CD1c-positive myeloid dendritic cell (primary cell): Measurements from ENCODE around the gene PAK1.

Source experiments
- DNase-seq: peaks from one replicate; pipeline ENCODE4 v3.0.0-alpha.2; 2016; ENCODE audit errors: extremely low spot score

PAK1 gene

GRCh38 chr11:77474684-77475060 is 778 bp upstream of the PAK1 start:
- DNase-seq, result no peak

GRCh38 chr11:77472991-77473800 is 698 bp downstream of the PAK1 start:
- peak; percentile 60 for DNase-seq

- peak; percentile 17 for DNase-seq
Observed at GRCh38 chr11:77471558-77472193, 2.2 kb downstream of the PAK1 start.

- no peak for DNase-seq
Observed at GRCh38 chr11:77470971-77471370, 2.9 kb downstream of the PAK1 start.

- DNase-seq, result no peak
Observed at GRCh38 chr11:77470504-77470903, 3.4 kb downstream of the PAK1 start.

- DNase-seq, result no peak
Observed at GRCh38 chr11:77468527-77468926, 5.4 kb downstream of the PAK1 start.

- DNase-seq, result no peak
Observed at GRCh38 chr11:77467993-77468392, 5.9 kb downstream of the PAK1 start.

- no peak for DNase-seq
Observed at GRCh38 chr11:77467233-77467632, 6.7 kb downstream of the PAK1 start.

- no peak for DNase-seq
Observed at GRCh38 chr11:77457340-77457739, 16.6 kb downstream of the PAK1 start.

GRCh38 chr11:77455740-77456139 is 18.2 kb downstream of the PAK1 start:
- peak; percentile 32 for DNase-seq

GRCh38 chr11:77454867-77455655 is 18.8 kb downstream of the PAK1 start:
- DNase-seq, result no peak

- no peak for DNase-seq
Observed at GRCh38 chr11:77450227-77450626, 23.7 kb downstream of the PAK1 start.

- DNase-seq, result no peak
Observed at GRCh38 chr11:77449784-77450183, 24.1 kb downstream of the PAK1 start.

- peak; percentile 90 for DNase-seq
Observed at GRCh38 chr11:77449060-77449521, 24.8 kb downstream of the PAK1 start.

- no peak for DNase-seq
Observed at GRCh38 chr11:77448269-77448668, 25.6 kb downstream of the PAK1 start.

GRCh38 chr11:77446911-77447629 is 26.8 kb downstream of the PAK1 start:
- no peak for DNase-seq

GRCh38 chr11:77444261-77444660 is 29.6 kb downstream of the PAK1 start:
- DNase-seq, result no peak

GRCh38 chr11:77442394-77443053 is 31.4 kb downstream of the PAK1 start:
- no peak for DNase-seq

- no peak for DNase-seq
Observed at GRCh38 chr11:77441426-77441825, 32.5 kb downstream of the PAK1 start.

- no peak for DNase-seq
Observed at GRCh38 chr11:77440678-77441077, 33.2 kb downstream of the PAK1 start.

- no peak for DNase-seq
Observed at GRCh38 chr11:77438487-77438886, 35.4 kb downstream of the PAK1 start.
